Loucy (cell line): ENCODE results near the gene ANO10.

ENCODE experiments used
- EZH2phosphoT487 ChIP-seq: fragments of 200-600 bp; IDR thresholded peaks from 2 replicates; pipeline ENCODE4 v1.6.1; 2018; ENCODE audit warnings: antibody characterized with exemption, mild to moderate bottlenecking, moderate library complexity, borderline replicate concordance
- TF ChIP-seq, protein P1 (sequence below): fragments of 200-600 bp; sonication (generic); conservative IDR thresholded peaks from 2 replicates; pipeline ENCODE4 v1.5.1; 2014; ENCODE audit warnings: mild to moderate bottlenecking, antibody characterized with exemption, low read length

GRCh38 chr3:43573576-43573975 lies 48.2 kb downstream of the ANO10 start:
- TF ChIP-seq, protein P1, sequence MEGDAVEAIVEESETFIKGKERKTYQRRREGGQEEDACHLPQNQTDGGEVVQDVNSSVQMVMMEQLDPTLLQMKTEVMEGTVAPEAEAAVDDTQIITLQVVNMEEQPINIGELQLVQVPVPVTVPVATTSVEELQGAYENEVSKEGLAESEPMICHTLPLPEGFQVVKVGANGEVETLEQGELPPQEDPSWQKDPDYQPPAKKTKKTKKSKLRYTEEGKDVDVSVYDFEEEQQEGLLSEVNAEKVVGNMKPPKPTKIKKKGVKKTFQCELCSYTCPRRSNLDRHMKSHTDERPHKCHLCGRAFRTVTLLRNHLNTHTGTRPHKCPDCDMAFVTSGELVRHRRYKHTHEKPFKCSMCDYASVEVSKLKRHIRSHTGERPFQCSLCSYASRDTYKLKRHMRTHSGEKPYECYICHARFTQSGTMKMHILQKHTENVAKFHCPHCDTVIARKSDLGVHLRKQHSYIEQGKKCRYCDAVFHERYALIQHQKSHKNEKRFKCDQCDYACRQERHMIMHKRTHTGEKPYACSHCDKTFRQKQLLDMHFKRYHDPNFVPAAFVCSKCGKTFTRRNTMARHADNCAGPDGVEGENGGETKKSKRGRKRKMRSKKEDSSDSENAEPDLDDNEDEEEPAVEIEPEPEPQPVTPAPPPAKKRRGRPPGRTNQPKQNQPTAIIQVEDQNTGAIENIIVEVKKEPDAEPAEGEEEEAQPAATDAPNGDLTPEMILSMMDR: no peak
- TF ChIP-seq EZH2phosphoT487: no peak
